ENCODE measurements around the gene TWF1. TPM values are rescaled to one million over a fixed set of nuclear protein-coding genes. Genes with fewer than 3 reads are reported as not detected.
"Not testable (repeated sequence)": the region's sequence is repeated elsewhere in the genome, so short reads cannot be mapped to it uniquely, and the experiment has no call there.

Gene TWF1
- polyA plus RNA-seq, 1 donor = 25.1 TPM

DNA sequence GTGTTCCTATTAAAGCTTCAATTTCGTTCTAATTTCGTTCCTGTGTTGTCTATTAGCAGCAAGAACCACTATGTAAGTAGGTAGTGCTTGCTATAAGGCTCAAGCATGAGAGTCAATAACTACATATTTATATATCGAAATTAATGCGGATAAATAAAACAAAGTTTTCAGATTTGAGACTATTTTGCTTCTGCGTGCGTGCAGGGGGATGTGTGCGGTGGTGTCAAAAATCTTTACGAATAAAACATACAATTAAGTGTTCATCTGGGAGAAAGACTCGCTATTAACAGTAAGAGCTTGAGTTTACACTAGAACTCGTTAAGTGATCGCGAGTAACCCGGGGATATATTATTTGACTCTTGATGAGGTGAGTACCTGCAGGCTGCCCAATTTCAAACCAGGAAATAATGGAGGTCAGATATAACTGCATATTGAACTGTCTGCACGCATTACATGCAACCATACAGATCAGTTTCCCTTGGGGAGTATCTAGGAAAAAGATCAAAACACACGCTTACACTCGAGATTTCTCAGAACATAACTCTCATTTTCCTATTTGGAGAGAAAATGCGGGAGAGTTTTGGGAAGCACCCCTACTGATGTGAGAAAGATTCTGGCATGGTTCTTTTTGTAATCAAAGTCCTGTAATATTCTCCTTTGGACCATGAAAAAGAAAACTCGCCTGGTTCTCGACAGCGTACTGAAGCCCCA lies 813 bp downstream of the TWF1 start:
- peak; percentile 3 for DNase-seq

DNA sequence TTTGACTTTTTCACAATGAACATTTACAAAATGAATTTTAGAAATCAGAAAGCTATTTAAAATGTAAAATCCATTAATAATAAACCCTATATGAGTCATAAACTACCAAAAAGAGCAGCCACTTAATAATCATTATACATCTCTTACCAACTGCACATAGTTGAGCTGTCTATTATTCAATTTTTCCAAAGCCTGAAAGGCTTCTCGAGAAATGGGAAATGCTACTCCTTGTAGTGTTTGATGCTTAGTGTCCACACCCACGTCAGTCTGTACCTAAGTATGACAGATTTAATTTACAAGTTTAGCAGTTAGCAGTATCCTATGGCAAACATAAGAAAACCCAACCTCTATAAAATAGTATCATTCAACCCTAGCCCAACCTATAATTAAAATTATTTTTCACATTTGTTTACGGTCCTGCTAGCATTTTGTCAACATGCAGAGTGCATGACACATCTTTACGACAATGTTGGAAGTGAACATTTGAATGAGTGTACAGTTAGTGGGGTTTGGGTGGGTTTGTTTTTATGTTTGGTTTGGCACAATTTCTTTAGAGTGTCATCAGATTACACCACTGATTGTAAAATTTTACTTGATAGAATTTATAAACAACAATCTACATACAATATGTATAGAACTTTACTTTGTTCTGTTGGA lies 8.4 kb downstream of the TWF1 start:
- DNase-seq = no peak

DNA sequence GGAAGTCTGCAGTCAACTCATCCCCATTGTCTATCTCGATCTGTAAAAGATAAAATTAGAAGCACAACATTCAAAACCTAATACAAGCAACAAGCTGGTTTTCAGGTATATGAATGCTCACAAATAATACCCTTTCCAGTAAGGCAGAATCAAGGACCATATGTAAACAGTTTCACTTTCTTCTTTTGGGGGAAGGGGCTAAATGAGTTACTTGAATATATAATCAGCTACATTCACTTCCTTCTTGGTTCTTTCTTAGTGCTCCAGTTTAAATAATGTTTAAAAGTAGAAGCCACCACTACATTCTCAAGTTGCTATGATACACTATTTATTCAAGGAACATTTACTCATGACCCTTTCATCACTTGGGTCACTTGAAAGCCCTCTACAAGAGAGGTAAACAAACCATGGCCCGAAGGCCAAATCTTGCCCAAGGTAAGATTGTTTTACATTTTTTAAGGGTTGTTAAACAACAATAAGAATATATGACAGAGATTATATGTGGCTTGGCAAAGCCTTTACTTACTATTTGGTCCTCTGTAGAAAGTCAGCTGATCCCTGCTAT lies 10.3 kb downstream of the TWF1 start:
- DNase-seq = no peak

DNA sequence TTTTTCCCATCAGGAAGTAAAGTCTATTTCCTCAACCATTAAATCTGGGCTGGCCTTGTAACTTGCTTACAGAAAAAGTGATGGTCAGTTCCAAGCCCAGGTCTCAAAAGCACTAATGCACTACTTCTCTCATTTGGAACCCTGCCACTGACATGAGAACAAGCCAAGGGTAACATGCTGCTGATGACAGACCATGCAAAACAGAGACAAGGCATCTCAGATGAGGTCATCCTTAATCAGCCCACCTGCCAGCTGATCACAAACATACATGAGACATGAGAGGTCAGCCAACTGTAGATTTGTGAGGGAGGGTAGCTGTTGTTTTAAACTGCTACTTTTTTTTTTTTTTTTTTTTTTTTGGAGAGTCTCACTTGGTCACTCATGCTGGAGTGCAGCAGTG lies 16.2 kb downstream of the TWF1 start:
- DNase-seq = peak; percentile 28

DNA sequence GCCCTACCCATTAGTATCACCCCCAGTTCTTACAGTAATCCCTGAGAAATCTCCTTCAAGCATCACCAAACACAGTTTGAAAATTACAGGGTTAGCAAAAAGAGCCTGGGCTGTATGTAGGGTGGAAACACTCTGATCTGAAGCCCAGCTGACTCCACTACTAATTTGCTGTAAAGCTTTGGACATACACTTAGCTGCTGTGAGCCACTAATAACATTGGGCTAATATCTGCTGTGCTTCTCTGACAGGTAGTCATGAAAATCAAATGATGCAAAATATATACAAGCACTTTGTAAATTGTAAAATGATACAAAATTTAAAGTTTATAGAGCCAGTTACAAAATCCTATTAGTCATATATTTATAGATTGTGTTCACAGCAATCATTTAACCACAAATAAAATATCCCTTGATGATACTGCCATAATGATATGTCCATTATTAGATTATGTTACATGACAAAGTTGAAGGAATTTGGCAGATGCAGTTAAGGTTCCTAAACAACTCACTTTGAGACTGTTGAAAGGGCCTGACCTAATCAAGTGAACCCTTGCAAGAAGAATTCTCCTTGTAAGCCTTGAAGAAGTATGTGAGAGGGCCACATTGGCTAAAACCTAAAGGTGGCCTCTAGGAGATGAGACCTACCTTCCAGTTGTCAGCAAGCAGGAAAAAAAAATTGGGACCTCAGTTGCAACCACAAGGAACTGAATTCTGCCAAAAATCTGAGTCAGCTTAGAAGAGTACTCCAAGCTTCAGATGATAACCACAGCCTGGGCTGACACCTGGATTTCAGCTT lies 19.0 kb downstream of the TWF1 start:
- no peak for DNase-seq

DNA sequence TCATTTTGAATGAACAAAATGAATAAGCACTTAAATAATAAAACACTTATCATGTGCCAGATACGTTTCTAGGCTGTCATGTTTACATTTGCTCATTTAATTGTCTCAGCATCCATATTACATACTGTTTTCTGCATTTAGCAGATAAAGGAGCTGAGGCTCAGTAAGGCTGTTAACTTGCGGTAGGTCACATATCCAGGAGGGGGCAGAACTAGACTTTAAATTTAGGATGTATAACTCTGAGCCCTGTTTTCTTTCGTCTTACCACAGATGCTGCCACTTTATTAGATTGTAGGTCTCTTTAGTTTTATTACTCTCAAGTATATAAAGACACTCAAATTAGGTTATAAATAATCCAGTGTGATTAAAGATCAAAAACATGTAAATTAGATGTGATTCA lies 29.6 kb downstream of the TWF1 start:
- peak; percentile 17 for DNase-seq

DNA sequence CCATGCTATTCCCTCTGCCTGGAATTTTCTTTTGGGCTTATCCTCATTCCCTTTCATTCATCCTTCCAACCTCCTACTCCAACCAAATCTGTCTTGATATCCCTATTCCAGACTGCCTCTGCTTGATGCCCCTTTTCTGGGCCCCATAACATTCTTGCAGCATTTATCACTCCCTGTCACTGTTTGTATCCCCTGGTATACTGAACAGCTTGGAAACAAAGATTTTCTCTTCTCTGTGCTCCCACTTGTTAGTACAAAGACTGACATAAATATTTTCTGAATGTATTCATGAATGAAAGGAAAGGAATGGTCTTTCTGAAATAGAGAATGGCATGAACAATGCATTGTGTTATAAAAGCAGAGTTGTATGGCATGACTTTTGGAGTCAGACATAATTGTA lies 39.8 kb downstream of the TWF1 start:
- no peak for DNase-seq

DNA sequence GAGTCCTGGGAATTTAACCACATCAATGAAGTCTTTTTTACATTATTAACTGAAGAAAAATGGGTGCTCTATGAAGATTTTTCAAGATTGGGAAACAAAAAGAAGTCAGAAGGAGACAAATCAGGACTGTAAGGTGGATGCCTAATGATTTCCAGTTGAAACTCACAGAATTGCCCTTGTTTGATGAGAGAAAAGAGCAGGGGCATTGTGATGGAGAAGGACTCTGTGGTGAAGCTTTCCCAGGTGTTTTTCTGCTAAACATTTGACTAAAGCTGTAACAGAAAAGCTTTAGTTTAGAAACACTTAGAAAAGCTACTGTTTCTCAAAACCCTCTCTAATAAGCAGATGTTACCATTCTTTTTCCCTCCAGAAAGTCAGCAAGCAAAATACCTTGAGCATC lies 41.6 kb downstream of the TWF1 start:
- DNase-seq = no peak

DNA sequence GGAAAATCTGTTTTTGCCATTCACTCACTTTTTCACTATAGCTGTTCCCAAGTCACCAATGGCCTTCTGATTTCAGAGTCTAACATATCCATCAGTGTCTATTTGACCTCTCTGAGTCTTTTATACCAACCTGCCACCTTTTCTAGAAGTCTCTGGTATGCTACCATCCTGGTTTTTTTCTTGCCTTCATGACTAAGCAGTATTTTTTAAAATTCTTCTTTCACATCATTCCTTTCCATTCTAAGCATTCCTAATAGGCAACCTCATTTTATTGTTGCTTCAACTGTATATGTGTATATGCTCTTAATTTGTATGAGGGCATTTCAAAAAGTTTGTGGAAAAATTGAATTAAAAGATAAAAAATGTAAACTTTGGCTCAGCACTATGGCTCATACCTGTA lies 42.3 kb downstream of the TWF1 start:
- DNase-seq = no peak

DNA sequence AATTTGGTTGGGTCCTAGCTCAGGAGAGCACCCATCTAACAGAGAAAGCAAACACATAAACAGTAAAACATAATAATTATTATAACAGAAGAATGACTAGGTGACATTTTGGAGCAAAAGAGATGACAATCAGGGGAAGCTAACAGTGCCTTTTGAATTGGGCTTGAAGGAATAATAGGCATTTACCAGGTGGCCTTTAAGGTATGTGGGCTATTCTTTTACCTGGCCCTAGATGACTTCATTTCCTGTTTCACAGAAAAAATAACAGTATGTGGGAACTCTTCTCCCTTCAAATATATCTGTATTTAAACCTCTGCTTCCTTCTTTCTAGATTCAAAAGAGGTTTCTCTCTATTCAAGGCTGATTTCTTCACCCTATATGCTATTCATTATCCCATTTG lies 43.5 kb downstream of the TWF1 start:
- no peak for DNase-seq

DNA sequence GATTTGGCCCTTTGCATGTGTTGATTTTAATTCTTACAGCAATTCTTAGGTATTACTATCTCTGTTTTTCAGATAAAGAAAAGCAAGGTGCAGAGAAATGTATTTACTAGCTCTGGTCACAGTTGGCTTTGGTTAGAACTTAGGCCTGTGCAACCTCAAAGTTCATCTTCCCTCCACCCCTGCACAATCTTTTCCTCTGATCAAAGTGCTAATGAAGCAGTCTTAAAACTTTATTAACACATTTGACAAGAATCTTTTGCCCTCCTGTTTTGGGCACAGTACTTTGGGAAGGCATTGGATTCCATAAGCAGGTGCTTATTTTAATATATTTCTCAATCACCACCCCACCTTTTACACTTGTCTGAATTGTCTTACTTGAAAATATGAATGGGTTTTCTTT lies 44.6 kb downstream of the TWF1 start:
- DNase-seq = no peak

DNA sequence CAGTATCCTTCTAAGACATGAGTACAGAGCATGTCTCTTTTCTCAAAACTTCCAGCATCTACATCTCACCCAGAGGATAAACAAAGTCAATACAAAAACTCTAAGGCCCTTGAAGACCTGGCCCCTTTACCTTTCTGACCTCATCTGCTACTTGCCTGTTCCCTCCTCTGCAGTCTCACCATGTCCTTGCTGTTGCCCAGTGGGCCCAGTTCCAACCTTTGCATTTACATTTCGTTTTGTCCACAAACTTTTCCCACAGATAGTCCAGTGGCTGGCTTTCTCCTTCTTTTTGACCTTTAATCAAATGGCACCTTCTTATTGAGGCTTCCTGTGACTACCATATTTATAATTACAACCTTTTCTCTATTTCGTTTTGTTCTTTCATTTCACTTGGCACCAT lies 45.7 kb downstream of the TWF1 start:
- DNase-seq = no peak

DNA sequence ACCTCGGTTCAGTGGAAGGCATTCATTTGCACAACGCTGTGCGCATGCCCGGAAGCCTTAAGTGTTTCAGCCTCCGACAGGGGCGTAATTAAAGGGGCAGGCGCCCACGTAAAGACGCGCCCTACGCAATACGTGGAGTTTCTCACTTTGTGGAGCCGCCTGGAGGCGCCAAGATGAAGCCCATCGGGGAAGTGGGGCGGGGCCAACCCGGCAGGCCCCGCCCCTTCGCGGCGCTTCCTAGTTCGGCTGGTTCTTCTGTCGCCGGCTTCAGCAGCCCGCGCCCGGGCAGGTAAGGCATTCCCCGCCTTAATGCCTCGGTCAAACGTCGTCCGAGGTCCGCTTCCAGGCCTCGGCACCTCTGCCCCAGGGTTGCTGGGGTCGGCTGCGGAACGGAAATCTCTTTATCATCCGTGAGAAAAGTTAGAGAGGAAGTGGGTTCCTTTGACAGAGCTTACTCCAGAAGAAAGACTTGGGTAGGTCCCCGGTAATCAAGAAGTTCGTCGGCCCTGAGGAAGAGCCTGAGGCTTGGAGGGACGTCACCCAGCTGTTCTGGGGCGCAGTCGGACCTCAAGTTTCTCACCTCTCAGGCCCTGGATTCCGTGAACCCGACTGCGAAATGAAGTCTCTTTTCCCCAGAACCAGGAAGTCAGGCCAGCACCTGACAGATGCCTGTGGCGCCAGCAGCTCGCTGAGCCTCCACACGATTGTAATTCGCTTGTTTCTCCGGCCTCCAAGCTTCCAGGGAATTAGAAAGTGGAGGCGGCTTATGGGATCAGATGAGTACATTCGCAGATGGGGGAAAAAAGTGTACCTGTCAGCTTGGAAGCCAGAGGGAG lies 47.2 kb downstream of the TWF1 start, which contains the start of the genes IRAK4 and PUS7L:
Gene IRAK4, plus strand, starts transcription at position 224 of the 836 bp plus-strand sequence. CDS start 9,161 bp downstream, outside the sequence.
Gene PUS7L, minus strand, starts transcription at position 63 of the 836 bp plus-strand sequence. CDS start 3,545 bp downstream, outside the sequence.
- peak; percentile 96 for DNase-seq

DNA sequence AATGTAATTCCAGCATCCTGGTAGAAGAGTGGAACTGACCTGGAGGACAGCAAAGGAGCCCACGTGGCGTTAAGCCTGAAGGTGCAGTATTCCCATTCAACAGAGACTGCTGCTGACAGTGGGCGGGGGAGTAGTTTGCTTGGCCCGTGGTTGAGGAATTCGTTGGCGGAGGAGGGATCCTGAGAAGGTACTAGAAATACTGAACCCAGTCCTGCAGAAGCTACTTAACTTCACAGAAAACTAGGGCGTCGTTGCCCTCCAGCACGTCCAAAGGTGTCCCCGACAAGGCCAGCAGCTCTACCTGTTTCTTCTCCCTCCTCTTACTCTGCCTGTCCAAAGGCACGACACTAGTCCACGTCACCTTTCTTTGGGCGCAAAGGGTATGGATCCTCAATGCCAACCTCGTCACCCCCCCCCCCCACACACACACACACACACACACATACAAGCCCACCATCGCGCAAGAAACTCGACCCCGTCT lies 47.8 kb downstream of the TWF1 start:
- no peak for DNase-seq

DNA sequence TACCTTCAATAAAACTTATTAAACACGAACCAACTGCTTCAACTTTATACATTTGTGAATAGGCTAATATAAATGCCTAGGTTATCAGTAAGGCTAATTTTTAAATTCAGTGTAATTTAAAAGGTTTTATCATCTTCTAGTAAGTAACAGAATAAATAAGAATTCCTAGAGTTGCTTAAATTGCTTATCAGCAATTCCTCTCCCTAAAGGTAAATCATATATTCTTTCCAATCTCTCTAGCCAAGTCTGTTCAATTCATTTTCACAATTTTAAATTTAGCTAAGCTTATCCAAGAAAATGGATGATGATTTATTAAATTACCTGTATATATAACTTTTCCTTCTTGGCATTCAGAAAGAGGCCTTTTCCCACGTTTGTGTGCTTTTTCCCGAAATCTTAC lies 52.1 kb downstream of the TWF1 start:
- no peak for DNase-seq

DNA sequence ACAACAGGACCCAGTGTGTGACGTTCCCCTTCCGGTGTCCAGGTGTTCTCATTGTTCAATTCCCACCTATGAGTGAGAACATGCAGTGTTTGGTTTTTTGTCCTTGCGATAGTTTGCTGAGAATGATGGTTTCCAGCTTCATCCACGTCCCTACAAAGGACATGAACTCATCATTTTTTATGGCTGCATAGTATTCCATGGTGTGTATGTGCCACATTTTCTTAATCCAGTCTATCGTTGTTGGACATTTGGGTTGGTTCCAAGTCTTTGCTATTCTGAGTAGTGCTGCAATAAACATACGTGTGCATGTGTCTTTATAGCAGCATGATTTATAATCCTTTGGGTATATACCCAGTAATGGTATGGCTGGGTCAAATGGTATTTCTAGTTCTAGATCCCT lies 54.8 kb downstream of the TWF1 start:
- DNase-seq = not testable (repeated sequence)

DNA sequence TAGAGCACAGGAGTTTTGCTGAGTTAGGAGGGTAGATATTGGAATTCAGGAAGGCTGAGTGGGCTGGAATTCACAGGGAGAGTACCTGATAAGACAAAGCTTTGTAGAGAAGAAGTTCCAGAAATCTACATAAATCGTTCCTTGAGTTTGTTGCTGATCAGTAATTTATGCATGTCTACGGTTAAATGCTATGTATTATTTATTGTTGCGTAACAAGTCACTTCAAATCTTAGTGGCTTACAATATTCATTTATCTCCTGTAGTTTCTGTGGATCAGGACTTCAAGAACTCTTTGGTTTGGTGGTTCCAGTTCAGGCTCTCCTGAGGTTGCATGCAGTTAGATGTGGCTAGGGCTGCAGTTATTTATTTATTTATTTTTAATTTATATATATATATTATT lies 55.3 kb downstream of the TWF1 start:
- DNase-seq = no peak

DNA sequence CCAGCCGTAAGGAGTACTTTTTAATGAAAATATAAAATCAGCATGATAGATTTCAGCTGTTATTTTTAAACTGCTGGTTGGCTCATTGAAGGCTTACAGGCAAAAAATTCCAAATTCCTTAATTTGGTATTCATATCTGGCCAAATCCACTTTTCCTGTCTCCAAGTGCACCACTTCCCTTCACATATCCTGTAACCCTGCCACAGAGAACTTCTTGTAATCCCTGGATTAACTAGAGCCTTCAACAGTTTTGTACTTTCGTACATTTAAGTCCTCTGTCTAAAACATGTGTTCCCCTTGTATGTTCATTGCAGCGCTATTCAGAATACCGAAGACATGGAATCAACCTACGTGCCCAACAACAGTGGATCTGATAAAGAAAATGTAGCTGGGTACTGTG lies 57.1 kb downstream of the TWF1 start:
- no peak for DNase-seq

DNA sequence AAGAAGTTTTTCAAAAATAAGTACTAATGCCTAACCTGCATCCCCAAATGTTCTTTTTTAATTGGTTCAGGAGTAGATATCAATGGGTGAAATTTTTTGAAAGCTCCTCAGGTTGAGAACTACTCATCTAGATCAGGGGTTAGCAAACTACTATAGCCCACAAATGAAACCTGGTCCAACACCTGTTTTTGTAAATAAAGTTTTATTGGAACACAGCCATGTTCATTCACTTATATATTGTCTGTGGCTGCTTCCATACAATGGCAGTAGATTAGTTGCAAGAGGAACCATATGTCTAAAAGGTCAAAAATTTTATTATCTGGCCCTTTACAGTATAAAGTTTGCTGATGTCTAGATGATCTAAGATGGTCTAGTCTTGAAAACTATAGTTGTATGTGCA lies 61.3 kb downstream of the TWF1 start:
- no peak for DNase-seq
